ENCODE measurements around the gene IAPP.

DNA sequence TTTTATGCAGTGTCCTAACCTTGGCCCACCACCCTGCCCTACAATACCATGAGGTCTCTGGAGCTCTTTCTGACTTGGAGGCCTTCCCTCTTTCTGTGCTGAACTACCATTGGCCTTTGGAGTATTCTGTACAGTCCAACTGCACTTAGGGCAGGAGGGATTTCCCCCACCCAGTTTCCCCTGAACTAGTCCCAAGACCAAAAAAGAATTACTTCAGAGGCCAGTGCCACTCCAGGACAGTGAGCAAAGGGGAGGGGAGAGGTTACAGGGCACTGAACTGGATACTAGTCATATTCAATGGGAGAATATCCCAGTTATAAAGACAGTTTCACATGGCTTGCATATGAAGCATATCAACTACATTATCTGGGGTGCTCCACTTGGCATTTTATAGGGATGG is 44.1 kb upstream of the IAPP start:
- TF ChIP-seq, protein P1, sequence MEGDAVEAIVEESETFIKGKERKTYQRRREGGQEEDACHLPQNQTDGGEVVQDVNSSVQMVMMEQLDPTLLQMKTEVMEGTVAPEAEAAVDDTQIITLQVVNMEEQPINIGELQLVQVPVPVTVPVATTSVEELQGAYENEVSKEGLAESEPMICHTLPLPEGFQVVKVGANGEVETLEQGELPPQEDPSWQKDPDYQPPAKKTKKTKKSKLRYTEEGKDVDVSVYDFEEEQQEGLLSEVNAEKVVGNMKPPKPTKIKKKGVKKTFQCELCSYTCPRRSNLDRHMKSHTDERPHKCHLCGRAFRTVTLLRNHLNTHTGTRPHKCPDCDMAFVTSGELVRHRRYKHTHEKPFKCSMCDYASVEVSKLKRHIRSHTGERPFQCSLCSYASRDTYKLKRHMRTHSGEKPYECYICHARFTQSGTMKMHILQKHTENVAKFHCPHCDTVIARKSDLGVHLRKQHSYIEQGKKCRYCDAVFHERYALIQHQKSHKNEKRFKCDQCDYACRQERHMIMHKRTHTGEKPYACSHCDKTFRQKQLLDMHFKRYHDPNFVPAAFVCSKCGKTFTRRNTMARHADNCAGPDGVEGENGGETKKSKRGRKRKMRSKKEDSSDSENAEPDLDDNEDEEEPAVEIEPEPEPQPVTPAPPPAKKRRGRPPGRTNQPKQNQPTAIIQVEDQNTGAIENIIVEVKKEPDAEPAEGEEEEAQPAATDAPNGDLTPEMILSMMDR (IDR thresholded peaks at IDR 0.05 in 4 of 5, conservative IDR thresholded peaks at IDR 0.05 in 1 of 5), result no peak
- TF ChIP-seq POLR2A (IDR thresholded peaks at IDR 0.05), result no peak
